ENCODE results near the gene DCHS2.
"Not testable (repeated sequence)": the region's sequence is repeated elsewhere in the genome, so short reads cannot be mapped to it uniquely, and the experiment has no call there.

The DCHS2 gene

DNA sequence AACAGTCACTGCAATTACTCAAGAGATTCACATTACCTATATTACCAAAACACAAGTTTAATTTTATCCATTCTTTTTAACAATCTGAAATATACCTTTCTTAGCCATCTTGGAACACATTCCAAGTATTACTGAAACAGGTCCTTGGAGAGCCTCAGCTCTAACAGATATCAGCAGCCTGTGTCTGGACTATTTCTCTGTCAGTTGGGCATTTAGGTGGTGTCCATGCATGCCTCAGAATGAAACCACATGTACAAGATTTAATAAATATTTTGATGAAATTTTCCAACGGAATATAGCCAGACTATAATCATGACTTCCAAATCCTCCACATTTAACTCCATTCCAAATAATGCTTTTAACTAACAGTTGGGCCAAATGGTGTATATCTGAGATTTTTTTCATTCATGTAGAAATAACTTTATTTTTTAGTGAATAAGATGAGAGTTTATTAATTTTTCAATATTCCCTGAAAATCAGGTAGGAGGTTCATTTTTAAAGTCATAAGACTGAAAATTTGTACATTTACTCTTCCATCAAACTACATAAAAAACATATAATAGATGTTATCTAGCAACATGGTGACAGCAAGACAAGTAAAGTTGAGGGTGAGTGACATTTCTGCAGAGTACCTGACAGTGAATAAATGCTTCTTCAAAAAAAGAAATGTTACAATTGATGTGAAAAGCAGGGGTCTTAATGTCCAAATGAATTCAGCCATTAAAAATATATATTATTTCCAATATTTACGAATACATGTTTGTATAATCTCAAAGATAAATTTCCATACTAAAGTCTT lies 174.2 kb downstream of the DCHS2 start:
- no peak for DNase-seq (ENCODE audit: low read depth in 2 of 2)

GRCh38 chr4:154315741-154316140 lies 175.9 kb downstream of the DCHS2 start:
- no peak for DNase-seq (ENCODE audit: low read depth in 2 of 2)

GRCh38 chr4:154314248-154314647 lies 177.4 kb downstream of the DCHS2 start:
- DNase-seq (ENCODE audit: low read depth in 2 of 2): no peak

GRCh38 chr4:154313004-154313585 lies 178.5 kb downstream of the DCHS2 start:
- no peak for DNase-seq (ENCODE audit: low read depth in 2 of 2)

DNA sequence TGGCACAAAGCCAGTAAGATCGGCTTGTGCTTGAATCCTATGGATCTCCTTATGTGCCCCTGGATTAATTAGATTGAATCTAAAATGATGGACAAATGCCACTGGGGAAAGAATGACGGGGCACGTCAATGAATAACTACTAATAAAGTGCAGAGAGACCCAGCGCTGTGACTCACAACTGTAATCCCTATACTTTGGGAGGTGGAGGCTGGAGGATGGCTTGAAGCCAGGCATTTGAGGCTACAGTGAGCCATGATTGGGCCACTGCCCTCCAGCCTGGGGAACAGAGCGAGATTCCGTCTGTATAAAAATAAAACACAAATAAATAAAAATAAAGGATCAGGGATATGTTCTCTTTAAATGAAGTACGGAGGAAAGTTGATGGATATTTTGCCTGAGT lies 179.4 kb downstream of the DCHS2 start:
- no peak for DNase-seq (ENCODE audit: low read depth in 2 of 2)

GRCh38 chr4:154310578-154310977 lies 181.0 kb downstream of the DCHS2 start:
- DNase-seq (ENCODE audit: low read depth in 2 of 2): no peak

GRCh38 chr4:154308207-154308606 lies 183.4 kb downstream of the DCHS2 start:
- no peak for DNase-seq (ENCODE audit: low read depth in 2 of 2)

DNA sequence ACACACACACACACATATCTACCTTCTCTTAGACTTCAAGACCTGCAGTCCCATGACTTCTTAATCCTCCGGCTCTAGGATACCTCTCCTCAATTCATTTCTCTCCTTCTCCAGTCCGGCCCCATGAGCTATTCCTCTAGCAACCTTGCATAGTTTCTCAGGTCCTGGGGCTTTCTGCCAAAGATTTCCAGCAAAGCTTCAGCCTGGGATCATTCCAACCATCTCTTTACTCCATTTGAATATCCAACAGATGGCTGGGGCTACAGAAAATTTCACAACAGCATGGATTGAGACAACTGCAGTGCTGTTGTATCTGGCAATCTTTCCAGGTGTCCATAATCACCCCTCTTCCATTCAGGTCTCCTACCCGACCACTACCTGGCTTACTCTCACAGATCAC lies 184.1 kb downstream of the DCHS2 start:
- DNase-seq (ENCODE audit: low read depth in 2 of 2): no peak

GRCh38 chr4:154305616-154306015 lies 186.0 kb downstream of the DCHS2 start:
- DNase-seq (ENCODE audit: low read depth in 2 of 2): no peak

- DNase-seq (ENCODE audit: low read depth in 2 of 2): no peak
Measured at GRCh38 chr4:154304679-154305078, 186.9 kb downstream of the DCHS2 start.

DNA sequence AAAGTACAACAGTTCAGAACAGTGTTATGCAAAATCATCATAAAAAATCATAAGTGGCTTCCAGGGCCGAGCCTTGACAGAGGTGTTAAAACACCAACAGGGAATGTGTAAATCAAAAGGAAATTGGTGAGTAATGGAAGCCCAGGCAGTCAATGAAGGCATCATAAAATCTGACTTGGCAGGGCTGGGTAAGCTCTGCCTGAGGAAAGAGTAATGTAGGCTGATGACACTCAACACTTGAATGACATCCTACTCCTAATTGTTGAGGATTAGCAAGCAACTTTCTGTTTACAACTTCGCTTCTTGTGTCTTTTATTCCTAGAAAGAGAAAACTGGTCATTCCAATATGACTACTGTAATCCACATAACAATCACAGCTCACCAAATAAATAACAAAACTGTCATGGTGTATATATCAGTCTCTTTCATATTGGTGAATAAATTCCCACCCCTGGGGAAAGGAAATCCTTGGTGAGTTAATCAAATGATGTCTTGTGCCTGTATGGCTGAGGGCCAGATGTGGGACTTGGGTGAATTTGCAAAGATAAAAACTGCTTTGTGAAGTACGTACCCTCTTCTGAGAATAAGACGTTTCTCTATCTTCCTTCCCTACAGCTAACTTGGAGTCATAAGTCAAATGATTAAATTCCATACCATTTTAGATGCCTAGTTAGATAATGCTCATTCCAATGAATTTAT lies 196.8 kb downstream of the DCHS2 start:
- DNase-seq (ENCODE audit: low read depth in 2 of 2): no peak

DNA sequence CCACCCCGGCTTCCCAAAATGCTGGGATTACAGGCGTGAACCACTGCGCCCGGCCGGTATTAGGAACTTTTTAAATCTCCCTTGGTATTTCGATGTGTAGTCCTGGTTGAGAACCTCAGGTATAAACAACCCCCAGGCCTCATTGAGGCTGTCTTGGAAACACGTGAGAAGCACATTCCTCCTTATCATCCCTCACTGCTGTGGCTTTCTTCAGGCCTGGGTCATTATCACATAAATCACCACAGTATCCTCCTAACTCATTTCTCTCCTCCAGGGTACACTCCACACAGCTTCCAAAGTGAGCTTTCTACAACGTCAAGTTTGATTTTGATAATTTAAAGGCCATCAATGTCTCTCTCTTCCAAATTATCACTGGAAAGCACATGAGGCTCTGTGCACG lies 198.2 kb downstream of the DCHS2 start:
- DNase-seq (ENCODE audit: low read depth in 2 of 2): no peak

DNA sequence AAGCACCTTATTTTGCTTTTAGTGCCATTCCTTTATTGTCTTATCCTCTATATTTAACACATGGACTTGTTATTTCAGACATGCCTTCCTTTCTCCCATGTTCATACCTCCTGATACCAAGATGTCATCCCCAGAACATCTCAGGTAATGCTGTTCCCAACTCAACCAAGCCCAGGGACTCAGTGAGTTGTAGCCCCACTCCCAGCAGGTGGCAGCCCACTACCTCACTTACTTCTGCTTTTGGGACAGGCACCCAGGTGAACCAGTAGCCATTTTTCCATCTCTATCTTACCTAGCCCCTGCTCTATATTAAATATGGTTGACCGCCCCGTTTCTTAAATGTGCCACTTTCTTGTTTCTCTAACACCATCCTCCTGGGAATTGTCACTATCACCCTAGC lies 199.0 kb downstream of the DCHS2 start:
- no peak for DNase-seq (ENCODE audit: low read depth in 2 of 2)

GRCh38 chr4:154277172-154277571 lies 214.4 kb downstream of the DCHS2 start:
- no peak for DNase-seq (ENCODE audit: low read depth in 2 of 2)

GRCh38 chr4:154276496-154276895 lies 215.1 kb downstream of the DCHS2 start:
- no peak for DNase-seq (ENCODE audit: low read depth in 2 of 2)

DNA sequence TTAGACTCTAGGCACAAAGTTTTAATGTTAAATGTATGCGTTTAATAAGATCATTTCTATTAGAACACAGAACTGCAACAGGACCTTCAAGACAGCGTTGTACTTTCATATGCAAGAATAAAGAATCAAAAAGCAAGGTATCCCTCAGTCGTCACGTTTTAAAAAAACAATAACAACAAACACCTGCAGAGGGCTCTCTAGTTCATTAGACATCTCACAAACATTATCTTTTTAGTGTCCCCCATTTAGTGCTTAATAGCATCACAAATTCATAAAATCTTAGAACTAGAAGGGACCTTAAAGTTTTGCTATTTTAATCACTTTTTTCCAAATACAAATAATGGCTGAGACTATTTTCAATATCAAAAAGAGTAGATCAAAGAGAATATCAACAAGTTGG lies 236.6 kb downstream of the DCHS2 start:
- no peak for DNase-seq (ENCODE audit: low read depth in 2 of 2)

DNA sequence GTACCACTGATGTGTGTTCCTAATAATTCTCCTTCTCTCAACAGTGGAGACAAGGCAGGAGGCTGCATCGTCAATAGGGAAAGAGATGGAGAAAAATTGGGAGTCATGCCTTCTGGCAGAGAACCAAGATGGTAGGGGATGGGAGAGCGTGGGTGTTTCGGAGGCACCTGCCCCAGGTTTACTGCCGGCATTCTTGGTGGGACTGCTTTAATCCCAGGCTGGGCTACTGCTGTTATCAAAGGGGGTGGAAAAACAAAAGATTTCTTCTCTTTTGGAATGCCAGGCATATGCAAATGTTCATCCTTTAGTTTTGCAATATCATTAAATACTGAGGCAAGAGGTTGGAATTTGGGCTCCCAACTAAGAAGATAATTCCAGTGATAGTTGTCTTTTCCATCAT lies 257.0 kb downstream of the DCHS2 start:
- no peak for DNase-seq (ENCODE audit: low read depth in 2 of 2)

- DNase-seq (ENCODE audit: low read depth in 2 of 2): no peak
Measured at GRCh38 chr4:154231806-154232478, 259.7 kb downstream of the DCHS2 start.

DNA sequence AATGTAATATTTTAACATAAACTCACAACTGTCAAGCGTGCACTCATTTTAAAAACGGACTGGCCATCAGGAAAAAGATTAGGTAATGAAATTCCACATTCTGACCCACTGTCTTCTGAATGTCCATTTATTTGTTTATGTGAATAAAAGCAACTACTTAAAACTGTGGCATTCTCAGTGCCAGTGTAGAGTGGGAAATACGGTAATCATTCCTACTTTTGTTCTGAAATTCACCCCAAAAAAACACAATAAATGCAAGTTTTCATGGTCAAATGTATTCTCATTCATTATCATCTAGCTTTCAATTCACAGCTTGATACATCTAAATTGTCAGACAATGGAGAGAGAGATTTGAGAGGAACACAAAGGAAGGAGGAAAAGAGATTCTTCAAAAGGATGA lies 260.9 kb downstream of the DCHS2 start:
- no peak for DNase-seq (ENCODE audit: low read depth in 2 of 2)

DNA sequence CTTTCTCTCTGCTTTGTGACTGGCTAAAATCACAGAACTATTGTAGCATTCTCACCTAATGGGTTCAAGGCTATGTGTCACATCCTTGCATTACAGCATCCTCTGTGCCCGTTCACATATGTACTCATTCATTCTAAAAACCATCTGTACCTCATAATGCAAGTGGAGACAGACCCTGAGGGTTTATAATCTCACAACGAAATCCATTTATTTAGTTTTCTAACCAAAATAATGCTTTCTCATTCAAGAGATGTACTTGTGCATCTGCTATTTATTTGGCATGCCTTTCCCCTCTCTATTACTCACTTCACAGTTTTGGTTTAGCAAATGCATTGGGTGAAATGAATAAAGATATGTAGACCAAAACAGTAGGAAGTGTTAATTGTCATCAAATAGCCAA lies 261.5 kb downstream of the DCHS2 start:
- no peak for DNase-seq (ENCODE audit: low read depth in 2 of 2)

DNA sequence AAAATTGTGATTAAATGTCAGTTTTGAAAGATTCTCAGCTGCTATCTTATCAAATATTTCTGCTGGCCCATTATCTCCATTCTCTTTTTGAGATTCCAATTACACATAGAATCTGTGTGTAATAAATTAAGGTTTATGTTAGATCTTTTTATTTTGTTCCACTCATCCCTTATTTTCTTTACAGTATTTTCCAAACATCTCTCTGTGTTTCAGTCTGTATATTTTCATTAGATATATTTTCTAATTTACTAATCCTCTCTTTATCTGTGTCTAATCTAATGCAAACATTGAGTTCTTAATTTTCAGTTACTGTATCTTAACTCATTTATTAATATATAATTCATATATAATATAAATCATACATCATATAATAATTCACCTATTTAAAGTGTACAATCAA lies 268.7 kb downstream of the DCHS2 start:
- no peak for DNase-seq (ENCODE audit: low read depth in 2 of 2)

- DNase-seq (ENCODE audit: low read depth in 2 of 2): no peak
Measured at GRCh38 chr4:154218051-154218450, 273.5 kb downstream of the DCHS2 start.

GRCh38 chr4:154217384-154217783 lies 274.2 kb downstream of the DCHS2 start:
- DNase-seq (ENCODE audit: low read depth in 2 of 2): not testable (repeated sequence)

All from activated CD8-positive, alpha-beta memory T cell treated with anti-CD3 and anti-CD28 coated beads for 4 hours (primary cell).